ENCODE results near the gene ARHGEF7.
"Not testable (repeated sequence)": the region's sequence is repeated elsewhere in the genome, so short reads cannot be mapped to it uniquely, and the experiment has no call there.

The ARHGEF7 gene

DNA sequence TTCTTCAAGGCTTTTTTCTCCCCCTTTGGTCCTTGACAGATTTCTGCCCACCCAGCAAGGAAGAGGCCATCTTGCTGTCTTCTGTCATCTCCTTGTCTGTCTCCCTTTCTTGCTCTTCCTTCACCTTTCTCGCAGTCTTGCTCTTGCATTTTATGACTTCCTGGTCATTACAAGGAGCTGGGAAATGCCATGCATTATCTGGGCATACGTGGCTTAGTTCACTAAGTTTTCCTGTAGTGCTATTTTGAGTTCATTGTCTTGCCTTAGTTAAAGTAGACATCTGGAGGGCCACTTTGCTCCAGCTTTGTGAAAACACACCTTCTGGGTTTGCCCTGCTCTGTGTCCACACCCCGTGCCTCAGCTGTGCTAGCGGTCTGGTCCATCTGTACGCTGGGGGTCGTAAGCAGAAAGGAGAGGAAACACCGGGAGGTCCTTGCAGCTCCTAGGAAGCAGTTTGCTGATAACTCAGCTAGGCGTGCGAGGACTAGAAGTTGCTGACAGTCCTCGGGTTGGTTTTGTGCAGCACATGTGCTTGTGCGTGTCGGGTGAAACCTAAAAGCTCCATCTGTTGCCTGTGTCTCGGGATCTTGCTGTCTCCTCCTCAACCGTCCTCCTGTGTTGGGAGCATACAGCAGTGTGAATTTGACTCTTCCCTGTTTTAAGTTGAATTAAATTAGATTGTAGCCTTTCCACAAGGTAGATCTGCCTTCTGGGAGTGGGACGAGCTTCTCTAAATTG is 59.4 kb downstream of the ARHGEF7 start:
- DNase-seq, result no peak

DNA sequence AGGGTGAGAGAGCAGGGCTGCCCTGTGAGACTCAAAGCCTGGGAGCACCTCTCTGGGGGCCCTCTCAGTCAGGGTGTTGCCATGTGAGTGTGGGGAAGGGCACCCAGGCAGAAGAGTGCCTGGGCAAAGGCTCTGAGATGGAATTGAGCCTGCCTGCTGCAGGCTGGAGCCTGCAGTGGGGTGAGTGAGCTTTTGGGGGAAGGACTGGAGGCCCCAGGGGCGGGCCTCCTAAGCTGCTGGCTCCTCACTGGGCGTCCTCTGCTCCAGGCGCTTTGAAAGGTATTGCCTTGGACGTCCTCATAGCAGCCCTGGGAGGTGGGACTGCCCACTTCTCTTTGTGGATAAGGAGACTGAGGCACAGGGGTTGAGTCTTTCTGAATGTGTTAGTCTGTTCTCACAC is 60.3 kb downstream of the ARHGEF7 start:
- no peak for DNase-seq

DNA sequence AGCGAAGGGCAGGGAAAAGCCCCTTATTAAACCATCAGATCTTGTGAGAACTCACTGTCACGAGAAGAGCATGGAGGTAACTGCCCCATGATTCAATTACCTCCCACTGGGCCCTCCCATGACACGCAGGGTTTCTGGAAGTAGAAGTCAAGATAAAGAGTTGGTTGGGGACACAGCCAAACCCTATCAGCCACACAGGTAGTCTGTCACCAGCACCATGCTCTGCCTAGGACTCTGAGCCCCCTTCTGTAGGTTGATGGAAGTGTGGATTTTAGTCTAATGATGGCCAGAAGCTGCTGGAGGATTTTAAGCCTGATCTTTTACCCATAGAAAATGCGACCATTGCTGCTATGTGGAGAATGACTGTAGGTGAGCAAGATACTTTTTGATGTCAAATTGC is 60.8 kb downstream of the ARHGEF7 start:
- no peak for DNase-seq

DNA sequence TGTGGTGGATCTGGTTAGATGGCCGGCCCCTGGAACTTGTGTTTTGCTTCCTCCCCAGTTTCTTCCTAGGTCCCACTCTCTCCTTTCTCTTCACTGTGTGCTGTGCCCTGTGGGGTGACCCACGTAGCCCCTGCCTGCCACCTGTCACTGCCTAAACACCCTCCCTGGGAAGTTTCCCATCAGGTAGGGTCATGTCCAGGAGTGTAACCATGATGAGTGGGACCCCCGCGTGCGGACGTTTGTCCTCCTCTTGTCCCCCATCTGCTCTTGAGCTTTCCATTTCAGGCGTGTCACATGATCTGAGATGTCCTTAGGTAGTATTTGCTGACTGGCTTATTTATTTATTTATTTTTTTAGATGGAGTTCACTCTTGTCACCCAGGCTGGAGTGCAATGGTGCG is 61.3 kb downstream of the ARHGEF7 start:
- DNase-seq, result no peak

DNA sequence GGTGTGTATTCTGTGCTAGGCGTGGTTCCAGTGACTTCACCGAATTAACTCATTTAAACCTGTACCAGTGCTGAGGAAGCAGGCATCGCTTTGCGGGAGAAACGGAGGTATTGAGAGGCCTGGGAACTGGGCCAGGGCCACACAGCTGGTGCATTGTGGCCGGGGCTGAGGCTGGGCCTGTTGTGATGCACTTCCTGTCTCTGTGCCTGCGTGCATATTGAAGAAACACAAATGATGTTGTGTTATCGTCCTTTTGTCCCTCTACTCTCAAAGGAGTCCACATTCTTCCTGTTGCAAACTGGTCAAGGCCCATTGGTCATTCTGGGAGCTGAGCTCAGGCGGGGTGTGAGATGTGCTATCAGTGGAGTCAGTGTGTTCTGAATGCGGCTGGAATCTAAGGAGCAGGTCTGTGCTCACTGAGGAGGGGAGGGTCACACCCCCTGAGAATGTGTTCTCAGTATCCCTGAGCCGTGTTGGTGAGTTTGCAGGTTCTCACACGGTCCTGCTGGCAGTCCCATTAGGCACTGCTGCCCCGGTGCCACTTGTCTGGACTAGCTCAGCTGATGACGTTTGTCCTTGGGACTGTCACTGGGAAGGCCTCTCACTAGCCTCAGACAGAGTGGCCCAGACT is 62.1 kb downstream of the ARHGEF7 start:
- peak; percentile 26 for DNase-seq

DNA sequence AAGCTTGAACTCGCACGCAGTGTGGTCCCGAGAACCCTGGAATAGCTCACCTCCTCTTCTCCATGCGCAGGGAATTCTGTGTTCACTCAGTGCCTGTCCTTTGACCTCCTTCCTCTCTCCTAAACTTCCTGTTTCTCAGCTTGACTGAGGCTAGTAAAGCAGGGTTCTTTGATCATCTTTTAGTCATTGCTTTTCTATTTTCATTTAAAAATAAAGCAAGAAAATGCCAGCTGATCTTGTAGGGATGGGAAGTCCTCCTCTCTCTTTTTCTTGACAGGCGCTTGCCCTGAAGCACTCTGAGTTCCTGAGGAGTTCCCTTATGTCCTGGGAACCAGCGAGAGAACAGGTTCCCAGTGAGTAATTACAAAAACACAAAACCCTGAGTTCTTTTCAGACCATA is 62.8 kb downstream of the ARHGEF7 start:
- no peak for DNase-seq

DNA sequence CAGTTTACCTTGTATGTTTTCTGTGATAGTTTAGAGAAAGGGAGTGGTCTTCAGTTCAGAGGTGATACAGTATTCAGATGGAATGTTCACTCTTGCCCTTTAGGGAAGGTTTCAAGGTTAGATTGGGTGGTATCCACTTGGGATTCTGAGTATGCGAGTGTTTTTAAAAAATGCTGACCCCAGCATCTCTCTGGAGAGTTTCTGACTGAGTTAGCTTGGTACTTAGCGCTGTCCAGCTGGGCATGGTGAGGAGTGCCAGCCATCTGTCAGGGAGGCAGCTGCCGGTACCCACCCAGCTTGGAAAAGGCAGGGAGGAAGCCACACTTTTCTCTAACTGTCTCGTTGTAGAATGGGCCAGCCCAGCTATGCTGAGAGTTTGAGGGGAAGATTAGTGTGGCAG is 63.3 kb downstream of the ARHGEF7 start:
- DNase-seq, result no peak

DNA sequence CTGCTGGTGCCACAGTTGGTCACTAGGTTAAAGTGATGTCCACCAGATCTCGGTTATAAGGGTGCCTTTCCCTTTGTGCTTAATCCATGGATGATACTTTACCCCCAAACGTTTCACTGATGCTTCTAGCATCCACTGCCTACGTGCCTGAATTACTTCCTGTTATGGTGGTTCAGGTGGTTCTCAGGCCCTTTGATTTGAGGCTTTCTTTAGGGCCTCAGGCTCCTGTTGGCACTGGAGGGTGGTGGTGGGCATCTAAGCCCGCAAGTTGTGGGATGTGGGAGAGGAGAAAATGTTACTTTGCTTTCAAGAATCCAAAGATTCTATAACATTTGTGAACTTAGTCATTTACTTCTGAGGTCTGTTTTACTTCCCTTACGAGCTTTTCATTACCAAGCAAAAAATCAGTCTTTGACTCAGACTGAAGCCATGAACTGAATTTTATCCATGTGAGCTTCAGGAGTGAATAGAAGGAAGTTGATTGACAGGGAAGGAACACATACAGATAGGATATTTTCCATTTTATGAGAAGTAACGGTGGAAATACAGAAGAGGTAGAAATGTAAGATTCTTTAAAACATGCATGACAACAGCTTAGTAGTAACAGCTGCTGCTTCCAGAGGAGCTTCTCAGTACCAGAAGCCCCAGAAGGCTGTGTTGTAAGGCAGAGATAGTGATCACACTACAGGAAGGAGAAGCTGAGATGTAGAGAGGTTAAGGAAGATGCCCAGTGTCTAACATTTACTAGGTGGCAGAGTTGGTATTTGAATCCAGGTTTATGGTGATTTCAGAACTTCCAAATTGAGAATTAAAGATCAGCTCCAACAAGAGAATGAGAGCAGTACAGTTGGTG is 65.0 kb downstream of the ARHGEF7 start:
- no peak for DNase-seq

DNA sequence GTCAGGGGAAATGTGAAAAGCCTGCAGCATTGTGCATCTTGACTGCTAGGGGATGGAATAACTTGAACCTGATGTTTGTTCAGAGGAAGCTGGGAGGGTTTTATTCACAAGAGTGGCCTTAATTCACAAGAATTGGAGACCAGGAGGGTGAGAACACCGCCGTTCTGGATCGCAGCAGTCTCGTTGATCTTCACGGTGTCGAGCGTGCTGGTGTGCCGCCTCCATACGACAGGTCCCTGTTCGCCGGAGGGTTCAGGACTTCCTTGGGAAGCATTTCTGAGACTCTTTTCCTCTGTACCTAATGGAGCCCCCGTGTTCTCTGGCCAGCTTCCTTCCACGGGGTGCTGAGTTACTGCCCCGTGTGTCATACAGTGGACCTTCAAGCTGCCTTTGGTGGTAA is 66.9 kb downstream of the ARHGEF7 start:
- no peak for DNase-seq

DNA sequence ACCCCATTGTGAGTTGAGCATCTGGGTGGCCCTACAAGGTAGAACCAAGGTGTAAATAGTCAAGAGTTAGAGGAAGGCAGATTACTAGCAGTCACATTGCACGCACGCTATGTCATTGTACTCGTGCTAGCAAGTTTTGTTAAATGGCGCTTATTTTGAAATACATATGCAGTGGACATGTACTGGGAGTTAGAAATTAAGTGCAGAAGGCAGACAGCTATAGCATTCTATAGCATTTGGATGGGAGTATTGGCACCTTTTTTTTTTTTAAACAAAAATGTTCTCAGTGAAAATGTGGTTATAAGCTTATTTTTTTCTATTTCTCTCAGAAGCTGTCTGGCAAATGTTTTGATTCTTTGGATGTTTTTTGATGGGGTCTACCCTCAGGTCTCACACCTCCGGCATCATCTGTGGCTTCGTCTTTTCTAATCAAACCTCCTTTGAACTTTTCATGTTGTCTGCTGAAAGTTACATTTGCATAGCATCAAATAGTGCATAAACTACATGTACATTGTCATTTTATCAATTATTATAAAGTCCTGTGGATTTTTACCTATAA is 68.1 kb downstream of the ARHGEF7 start:
- no peak for DNase-seq

DNA sequence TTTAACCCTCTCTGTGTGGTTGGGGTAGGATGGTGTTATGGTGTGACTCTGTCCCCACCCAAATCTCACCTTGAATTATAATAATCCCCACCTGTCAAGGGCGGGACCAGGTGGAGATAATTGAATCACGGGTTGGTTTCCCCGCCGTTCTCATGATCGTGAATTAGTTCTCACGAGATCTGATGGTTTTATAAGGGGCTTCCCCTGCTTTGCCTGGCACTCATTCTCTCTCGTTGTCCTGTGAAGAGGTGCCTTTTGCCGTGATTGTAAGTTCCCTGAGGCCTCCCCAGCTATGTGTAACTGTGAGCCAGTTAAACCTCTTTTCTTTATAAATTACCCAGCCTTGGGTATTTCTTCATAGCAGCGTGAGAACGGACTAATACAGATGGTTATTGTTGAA is 68.8 kb downstream of the ARHGEF7 start:
- no peak for DNase-seq

DNA sequence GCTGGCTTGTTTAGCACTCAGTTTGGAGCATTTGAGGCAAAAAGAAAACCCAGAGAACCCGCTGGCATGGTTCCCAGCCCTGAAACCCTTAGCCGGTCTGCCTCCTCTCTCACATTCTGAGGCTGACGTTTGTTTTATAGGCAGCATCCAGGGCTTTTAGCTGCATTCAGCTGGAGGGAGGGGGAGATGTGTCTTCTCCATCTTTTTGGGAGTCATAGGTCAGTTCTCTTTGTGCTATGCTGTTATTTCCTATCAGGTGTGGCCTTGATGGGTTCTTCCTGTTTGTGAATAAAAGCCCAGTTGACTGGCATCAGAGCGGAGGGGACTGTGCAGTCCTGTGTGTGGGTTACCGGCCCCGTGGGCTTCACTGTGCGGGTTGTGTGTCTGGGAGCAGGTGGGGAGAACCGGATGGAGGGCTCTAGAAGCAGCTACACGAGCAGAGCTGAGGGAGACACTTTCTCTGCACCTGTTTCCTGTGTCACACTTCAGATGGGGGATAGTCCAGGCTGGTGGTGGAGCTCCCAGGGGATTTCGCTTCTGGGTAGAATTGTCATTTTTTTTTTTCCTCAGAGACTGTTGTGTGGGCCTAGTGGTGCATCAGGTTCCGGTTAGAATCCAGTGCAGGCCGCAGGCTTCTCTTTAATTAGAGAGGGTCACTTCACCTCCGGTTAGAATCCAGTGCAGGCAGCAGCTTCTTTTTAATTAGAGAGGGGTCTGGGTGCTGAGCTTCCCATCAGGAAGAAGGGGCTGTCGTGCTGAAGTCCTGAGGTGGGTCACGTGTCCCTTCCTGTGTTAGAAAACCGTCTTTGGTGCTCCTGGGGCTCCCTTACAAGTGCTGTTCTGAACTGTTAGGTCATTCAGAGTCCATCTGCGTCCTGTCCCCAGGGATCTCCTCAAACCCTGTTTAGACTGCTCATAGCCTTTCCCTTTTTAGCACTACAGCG is 69.6 kb downstream of the ARHGEF7 start:
- DNase-seq, result peak; percentile 14

DNA sequence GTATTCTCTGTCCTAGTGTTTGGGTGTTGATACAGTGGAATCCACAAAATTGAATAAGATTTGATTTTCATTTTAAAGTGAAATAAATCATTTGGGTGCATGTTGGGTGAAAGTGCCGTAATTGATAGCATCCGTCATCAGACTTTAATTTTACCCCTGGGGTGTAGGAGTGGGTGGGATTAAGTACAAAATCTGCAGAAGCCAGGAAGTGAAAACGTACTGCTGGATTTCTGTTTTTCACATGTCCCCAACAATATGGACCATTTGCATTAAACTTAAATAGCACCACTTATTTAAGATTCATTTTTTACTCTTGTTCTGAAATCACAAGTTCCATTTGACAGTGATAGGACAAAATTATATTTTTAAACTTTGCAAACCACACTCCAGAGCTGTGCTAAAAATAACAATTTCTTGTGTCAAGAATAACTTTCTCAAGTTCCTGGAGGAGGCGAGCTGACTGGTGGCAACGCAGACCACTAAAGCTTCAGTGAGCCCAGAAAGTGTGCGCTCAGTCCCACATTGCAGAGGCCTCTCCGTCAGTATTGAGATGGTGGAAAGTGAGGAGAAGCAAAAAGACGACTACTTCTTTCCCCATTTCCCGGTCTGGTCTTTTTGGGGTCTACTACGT is 71.3 kb downstream of the ARHGEF7 start:
- DNase-seq, result no peak

DNA sequence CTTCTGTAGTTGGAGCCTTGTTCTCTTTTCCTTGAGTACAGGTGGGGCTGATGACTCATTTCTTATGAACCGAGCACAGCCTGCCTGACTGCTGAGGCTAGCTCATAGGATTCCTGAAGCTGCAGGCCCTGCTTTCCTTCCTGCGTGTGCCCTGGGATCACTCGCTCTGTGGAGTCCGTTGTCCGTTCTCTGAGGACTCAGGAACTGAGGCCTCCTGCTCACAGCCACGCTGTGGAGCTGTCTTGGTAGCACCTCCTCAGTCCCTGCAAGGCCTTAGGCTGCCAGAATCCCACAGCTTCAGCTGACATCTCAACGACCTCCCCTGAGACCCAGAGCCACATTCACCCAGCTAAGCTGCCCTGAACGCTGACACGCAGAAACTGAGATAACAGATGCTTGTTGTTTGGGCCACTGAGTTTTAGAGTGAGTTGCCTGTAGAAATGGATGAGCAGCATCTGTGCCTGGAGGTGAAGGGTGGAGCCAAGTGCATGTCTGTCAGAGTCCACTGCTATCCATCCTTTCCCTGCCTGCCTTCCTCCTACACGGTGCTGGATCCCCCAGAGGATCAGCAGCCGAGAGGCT is 72.9 kb downstream of the ARHGEF7 start:
- no peak for DNase-seq

DNA sequence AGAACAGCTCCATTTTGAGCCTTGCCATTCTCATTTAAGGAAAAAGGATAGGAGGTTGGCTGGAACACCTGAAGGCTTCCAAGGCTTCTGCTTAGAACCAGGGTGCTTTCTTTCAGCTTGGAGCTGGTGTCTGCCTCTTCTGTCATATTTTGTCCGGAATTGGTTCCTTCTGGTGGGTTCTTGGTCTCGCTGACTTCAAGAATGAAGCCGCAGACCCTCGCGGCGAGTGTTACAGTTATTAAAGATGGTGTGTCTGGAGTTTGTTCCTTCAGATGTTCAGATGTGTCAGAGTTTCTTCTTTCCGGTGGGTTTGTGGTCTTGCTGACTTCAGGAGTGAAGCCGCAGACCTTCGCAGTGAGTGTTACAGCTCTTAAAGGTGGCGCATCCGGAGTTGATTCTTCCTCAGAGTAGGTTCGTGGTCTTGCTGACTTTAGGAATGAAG is 74.0 kb downstream of the ARHGEF7 start:
- DNase-seq, result not testable (repeated sequence)

DNA sequence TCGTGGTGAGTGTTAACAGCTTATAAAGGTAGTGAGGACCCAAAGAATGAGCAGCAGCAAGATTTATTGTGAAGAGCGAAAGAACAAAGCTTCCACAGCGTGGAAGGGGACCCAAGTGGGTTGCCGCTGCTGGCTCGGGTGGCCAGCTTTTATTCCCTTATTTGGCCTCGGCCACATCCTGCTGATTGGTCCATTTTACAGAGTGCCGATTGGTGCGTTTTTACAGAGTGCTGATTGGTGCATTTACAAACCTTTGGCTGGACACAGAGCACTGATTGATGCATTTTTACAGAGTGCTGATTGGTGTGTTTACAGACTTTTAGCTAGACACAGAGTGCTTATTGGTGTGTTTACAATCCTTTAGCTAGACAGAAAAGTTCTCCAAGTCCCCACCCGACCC is 74.4 kb downstream of the ARHGEF7 start:
- not testable (repeated sequence) for DNase-seq

DNA sequence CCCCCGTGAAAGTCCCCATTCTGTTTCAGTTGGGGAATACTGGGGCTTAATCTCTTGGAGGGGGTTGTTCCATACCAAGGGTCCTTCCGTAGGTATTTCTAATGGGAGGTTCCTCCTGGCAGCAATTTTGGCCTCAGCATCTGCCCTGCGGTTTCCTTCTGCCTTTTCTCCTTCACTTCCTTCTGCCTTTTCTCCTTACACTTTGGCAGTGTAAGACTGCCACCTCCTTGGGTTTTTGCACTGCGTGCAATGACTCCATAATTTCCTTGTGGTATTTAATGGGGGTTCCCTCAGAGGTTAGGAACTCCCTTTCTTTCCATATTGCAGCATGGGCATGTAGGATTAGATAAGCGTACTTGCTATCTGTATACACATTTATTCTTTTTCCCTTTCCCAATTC is 78.1 kb downstream of the ARHGEF7 start:
- not testable (repeated sequence) for DNase-seq

DNA sequence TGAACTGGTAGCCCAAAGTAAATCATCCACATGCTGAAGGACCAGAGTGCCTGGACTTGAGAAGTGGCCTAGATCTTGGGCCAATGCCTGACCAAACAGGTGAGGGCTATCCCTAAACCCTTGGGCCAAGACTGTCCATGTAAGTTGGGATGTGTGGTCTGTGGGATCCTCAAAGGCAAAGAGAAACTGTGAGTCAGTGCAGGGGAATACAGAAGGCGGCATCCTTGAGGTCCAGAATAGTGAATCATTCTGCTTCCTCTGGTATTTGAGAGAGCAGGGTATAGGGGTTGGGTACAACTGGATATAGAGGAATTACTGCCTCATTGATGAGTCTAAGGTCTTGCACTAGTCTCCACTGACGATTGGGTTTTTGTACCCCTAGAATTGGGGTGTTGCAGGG is 79.5 kb downstream of the ARHGEF7 start:
- not testable (repeated sequence) for DNase-seq

DNA sequence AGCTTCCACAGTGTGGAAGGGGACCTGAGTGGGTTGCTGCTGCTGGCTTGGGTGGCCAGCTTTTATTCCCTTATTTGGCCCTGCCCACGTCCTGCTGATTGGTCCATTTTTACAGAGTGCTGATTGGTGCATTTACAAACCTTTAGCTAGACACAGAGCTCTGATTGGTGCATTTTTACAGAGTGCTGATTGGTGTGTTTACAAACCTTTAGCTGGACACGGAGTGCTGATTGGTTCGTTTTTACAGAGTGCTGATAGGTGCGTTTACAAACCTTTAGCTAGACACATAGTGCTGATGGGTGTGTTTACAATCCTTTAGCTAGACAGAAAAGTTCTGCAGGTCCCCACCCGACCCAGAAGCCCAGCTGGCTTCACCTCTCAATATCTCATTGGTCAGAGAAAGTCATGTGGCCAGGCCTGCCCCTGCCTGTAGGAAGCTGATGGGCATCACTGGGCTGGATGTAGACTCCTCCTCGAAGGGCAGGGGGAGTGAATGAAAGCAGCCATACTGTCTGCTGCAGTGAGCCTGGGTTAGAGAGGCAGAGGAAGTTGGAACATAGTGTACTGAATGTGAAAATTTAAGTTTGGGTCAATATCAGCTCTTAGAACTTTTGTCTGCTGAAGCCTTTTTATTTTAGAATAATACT is 83.7 kb downstream of the ARHGEF7 start:
- DNase-seq, result not testable (repeated sequence)

DNA sequence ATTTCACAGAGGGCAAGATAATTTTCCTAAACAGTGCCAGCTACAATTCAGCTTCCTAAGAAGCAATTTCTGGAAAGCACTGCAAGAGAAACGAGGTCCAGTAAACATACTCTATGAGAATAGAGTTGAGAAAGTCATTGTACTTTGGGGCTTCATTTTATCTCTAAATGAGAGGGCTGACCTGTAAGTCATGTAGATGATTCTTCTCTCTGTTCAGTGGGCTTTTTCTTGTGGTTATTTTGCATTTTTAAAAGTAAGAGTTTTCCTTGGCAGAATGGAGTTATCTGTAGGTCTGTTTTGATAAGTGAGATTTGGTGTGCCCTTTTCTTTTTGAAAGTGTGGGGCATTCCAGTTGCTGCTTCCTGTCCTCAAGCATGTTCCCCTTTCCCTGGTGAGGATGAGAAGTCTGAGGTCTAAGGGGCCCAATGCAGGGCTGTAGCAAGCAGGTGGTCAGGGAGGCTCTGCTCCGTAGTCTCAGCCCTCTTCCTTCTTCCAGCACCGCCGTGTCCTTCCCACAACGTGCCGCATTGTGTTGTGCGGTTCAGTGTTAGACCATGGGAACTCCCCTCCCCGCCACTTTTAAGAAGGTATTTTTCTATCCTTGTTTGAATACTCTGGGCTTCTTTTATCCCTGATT is 86.3 kb downstream of the ARHGEF7 start:
- DNase-seq, result no peak
